KMS-11 (cell line): ENCODE results near the gene LSAMP.

ENCODE experiments used
- H2AFZ ChIP-seq: fragments of 200-600 bp; sonication (generic); 2 replicates; pipeline ENCODE4 v1.6.1; 2016; ENCODE audit warnings: antibody characterized with exemption, mixed run types, low read depth
- H3K27ac ChIP-seq: fragments of 200-600 bp; sonication (generic); 2 replicates; pipeline ENCODE4 v1.6.1; 2016; ENCODE audit warnings: mild to moderate bottlenecking, mixed run types
- H3K27me3 ChIP-seq: fragments of 200-600 bp; sonication (generic); 2 replicates; pipeline ENCODE4 v1.6.1; 2017; ENCODE audit warnings: mild to moderate bottlenecking, low read depth, mixed run types, moderate library complexity; ENCODE audit not compliant: insufficient read depth
- H3K36me3 ChIP-seq: fragments of 200-600 bp; sonication (generic); 2 replicates; pipeline ENCODE4 v1.6.1; 2017; ENCODE audit warnings: mild to moderate bottlenecking, mixed run types; ENCODE audit not compliant: insufficient read depth
- H3K4me1 ChIP-seq: fragments of 200-600 bp; sonication (generic); 2 replicates; pipeline ENCODE4 v1.6.1; 2016; ENCODE audit warnings: mild to moderate bottlenecking, low read depth, mixed run types; ENCODE audit not compliant: poor library complexity, severe bottlenecking
- H3K4me2 ChIP-seq: fragments of 200-600 bp; sonication (generic); 2 replicates; pipeline ENCODE4 v1.7.0; 2016; ENCODE audit warnings: mild to moderate bottlenecking, mixed run types
- H3K4me3 ChIP-seq: fragments of 200-600 bp; sonication (generic); IDR thresholded peaks from 2 replicates; pipeline ENCODE4 v1.6.1; 2017; ENCODE audit warnings: low read depth, low read length, mixed read lengths; ENCODE audit not compliant: insufficient read depth
- H3K79me2 ChIP-seq: fragments of 200-600 bp; sonication (generic); 2 replicates; pipeline ENCODE4 v1.6.1; 2016; ENCODE audit warnings: low read depth, mixed run types; ENCODE audit not compliant: insufficient read depth
- H3K9ac ChIP-seq: fragments of 200-600 bp; sonication (generic); 2 replicates; pipeline ENCODE4 v1.6.1; 2016; ENCODE audit warnings: mild to moderate bottlenecking, mixed run types
- H4K20me1 ChIP-seq: fragments of 200-600 bp; sonication (generic); 2 replicates; pipeline ENCODE4 v1.6.1; 2016; ENCODE audit warnings: mild to moderate bottlenecking, mixed run types; ENCODE audit not compliant: insufficient read depth
- TF ChIP-seq, protein P1 (sequence below): fragments of 200-600 bp; sonication (generic); conservative IDR thresholded peaks from 2 replicates; pipeline ENCODE4 v1.6.1; 2017; ENCODE audit warnings: low read depth, mild to moderate bottlenecking, antibody characterized with exemption, low read length, moderate library complexity, mixed read lengths

The LSAMP gene

GRCh38 chr3:116051586-116051985 lies 393.7 kb downstream of the LSAMP start:
- H4K20me1 ChIP-seq: no peaks in the 10 kb centered on the region
- H2AFZ ChIP-seq: no peak overlapping the region
- H3K79me2 ChIP-seq: no peaks in the 10 kb centered on the region
- H3K4me2 ChIP-seq: no peak overlapping the region
- H3K27me3 ChIP-seq: no peaks in the 10 kb centered on the region
- H3K4me1 ChIP-seq: peaks cover 5% of the 10 kb centered on the region
- H3K9ac ChIP-seq: no peak overlapping the region
- no peak overlapping the region for H3K27ac ChIP-seq
- no peaks in the 10 kb centered on the region for H3K36me3 ChIP-seq
- H3K4me3 ChIP-seq: no peak overlapping the region
- TF ChIP-seq, protein P1, sequence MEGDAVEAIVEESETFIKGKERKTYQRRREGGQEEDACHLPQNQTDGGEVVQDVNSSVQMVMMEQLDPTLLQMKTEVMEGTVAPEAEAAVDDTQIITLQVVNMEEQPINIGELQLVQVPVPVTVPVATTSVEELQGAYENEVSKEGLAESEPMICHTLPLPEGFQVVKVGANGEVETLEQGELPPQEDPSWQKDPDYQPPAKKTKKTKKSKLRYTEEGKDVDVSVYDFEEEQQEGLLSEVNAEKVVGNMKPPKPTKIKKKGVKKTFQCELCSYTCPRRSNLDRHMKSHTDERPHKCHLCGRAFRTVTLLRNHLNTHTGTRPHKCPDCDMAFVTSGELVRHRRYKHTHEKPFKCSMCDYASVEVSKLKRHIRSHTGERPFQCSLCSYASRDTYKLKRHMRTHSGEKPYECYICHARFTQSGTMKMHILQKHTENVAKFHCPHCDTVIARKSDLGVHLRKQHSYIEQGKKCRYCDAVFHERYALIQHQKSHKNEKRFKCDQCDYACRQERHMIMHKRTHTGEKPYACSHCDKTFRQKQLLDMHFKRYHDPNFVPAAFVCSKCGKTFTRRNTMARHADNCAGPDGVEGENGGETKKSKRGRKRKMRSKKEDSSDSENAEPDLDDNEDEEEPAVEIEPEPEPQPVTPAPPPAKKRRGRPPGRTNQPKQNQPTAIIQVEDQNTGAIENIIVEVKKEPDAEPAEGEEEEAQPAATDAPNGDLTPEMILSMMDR: no peak

DNA sequence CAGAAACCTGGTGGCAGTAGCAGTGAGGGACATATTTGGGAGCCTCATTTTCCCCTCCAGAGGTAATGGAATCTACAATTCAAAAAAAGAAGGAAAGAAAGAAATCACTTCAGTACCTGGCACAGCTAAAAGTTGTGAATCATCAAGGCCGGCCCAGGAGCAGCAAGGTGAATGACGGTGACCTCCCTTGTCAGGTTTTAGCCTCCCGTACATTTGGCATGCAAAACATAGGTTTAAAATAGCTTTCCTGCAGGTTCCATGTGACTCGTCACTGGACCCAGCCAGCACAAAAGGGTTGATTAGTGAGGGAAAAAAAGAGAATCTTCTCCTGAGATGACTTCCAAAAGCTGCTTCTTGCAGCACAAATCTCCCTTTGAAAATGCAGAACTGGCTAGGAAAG lies 394.2 kb downstream of the LSAMP start:
- no peaks in the 10 kb centered on the region for H3K36me3 ChIP-seq
- peaks cover 1% of the 10 kb centered on the region for H3K4me1 ChIP-seq
- H2AFZ ChIP-seq: no peak overlapping the region
- H3K4me2 ChIP-seq: no peak overlapping the region
- TF ChIP-seq, protein P1: no peak
- H4K20me1 ChIP-seq: no peaks in the 10 kb centered on the region
- no peak overlapping the region for H3K9ac ChIP-seq
- no peaks in the 10 kb centered on the region for H3K79me2 ChIP-seq
- no peak overlapping the region for H3K27ac ChIP-seq
- no peak overlapping the region for H3K4me3 ChIP-seq
- no peaks in the 10 kb centered on the region for H3K27me3 ChIP-seq

GRCh38 chr3:116050311-116050915 lies 394.9 kb downstream of the LSAMP start:
- H3K9ac ChIP-seq: no peak overlapping the region

GRCh38 chr3:116048991-116049390 lies 396.3 kb downstream of the LSAMP start:
- no peak overlapping the region for H3K9ac ChIP-seq
- no peak overlapping the region for H3K4me3 ChIP-seq
- TF ChIP-seq, protein P1: no peak
- H3K36me3 ChIP-seq: no peaks in the 10 kb centered on the region
- H3K27me3 ChIP-seq: no peaks in the 10 kb centered on the region
- no peak overlapping the region for H3K4me2 ChIP-seq
- no peaks in the 10 kb centered on the region for H4K20me1 ChIP-seq
- no peak overlapping the region for H3K27ac ChIP-seq
- no peak overlapping the region for H2AFZ ChIP-seq
- peaks cover 9% of the 10 kb centered on the region for H3K4me1 ChIP-seq
- H3K79me2 ChIP-seq: no peaks in the 10 kb centered on the region

More at GRCh38 chr3:116050311-116050915, 394.9 kb downstream of the LSAMP start:
- no peaks in the 10 kb centered on the region for H3K79me2 ChIP-seq
- no peaks in the 10 kb centered on the region for H4K20me1 ChIP-seq
- no peak overlapping the region for H3K27ac ChIP-seq
- H3K4me1 ChIP-seq: peaks cover 4% of the 10 kb centered on the region
- H2AFZ ChIP-seq: no peak overlapping the region
- TF ChIP-seq, protein P1: no peak
- no peak overlapping the region for H3K4me2 ChIP-seq
- H3K4me3 ChIP-seq: no peak overlapping the region
- H3K36me3 ChIP-seq: no peaks in the 10 kb centered on the region
- no peaks in the 10 kb centered on the region for H3K27me3 ChIP-seq
